ENCODE data around the gene BCO2. TPM values are rescaled to one million over a fixed set of nuclear protein-coding genes. Genes with fewer than 3 reads are reported as not detected.

Gene BCO2
- total RNA-seq, 1 experiment from 2014 or later: 0.31 TPM

- Histone ChIP-seq H3K56ac (ENCODE audit: insufficient read length, low read depth, low read length) (no peak within 1 kb of the TSS), H3K27ac (ENCODE audit: insufficient read length, low read depth, low read length) (no peak within 1 kb of the TSS), H2BK20ac (ENCODE audit: low read depth, low read length, poor library complexity, severe bottlenecking) (no peak within 1 kb of the TSS), H3K4me1 (ENCODE audit: insufficient read depth, low read length) (peaks cover 3% of the 10 kb centered on the region; the same call in 1 of the 2 replicates), H3K18ac (ENCODE audit: insufficient read length, low read depth, low read length) (no peak within 1 kb of the TSS), H2AK5ac (ENCODE audit: insufficient read length, low read length) (no peak within 1 kb of the TSS), H3K9me3 (ENCODE audit: control insufficient read depth, low read depth, low read length) (no peaks in the 10 kb centered on the region), H2BK5ac (ENCODE audit: insufficient read length, low read length) (no peak within 1 kb of the TSS), H3K79me2 (ENCODE audit: insufficient read depth, low read length) (no peaks in the 10 kb centered on the region), H4K5ac (ENCODE audit: insufficient read length, low read depth, low read length) (no peak within 1 kb of the TSS), H3K4ac (ENCODE audit: low read depth, low read length) (no peak within 1 kb of the TSS), H4K8ac (replicated peaks; ENCODE audit: insufficient read length, low read depth, low read length) (no peak within 1 kb of the TSS), H4K20me1 (ENCODE audit: control insufficient read depth, insufficient read depth, insufficient read length) (no peaks in the 10 kb centered on the region), H2BK120ac (ENCODE audit: low read depth, low read length, poor library complexity, severe bottlenecking) (no peak within 1 kb of the TSS), H3K79me1 (ENCODE audit: insufficient read depth, low read depth, low read length, poor library complexity, severe bottlenecking) (no peaks in the 10 kb centered on the region), H2AFZ (ENCODE audit: low read length) (no peak within 1 kb of the TSS), H3T11ph (ENCODE audit: low read length) (no peak within 1 kb of the TSS), H3K23me2 (ENCODE audit: insufficient read length, low read depth, low read length, poor library complexity, severe bottlenecking) (no peaks in the 10 kb centered on the region), H4K91ac (ENCODE audit: insufficient read length, low read depth, low read length) (no peak within 1 kb of the TSS), H2BK15ac (ENCODE audit: low read depth, low read length) (no peak within 1 kb of the TSS), H3K4me2 (ENCODE audit: insufficient read depth, insufficient read length, low read length) (no peak within 1 kb of the TSS), H3K9ac (ENCODE audit: extremely low read depth, insufficient read length, low read length) (no peak within 1 kb of the TSS), H3K14ac (ENCODE audit: insufficient read depth, low read length) (no peak within 1 kb of the TSS), H3K27me3 (ENCODE audit: insufficient read depth, low read length) (no peaks in the 10 kb centered on the region), H3K23ac (ENCODE audit: insufficient read length, low read depth, low read length) (no peak within 1 kb of the TSS), H2BK12ac (ENCODE audit: insufficient read length, low read depth, low read length) (no peak within 1 kb of the TSS)
- no peaks in the 10 kb centered on the region for H3K9me3 Mint-ChIP-seq
- no peak for TF ChIP-seq CTCF (conservative IDR thresholded peaks at IDR 0.05)
- WGBS (ENCODE audit: extremely low coverage, insufficient read length, low lambda C conversion rate): no CpG with 5 or more reads among the region's 12 CpGs
- H3K27ac Mint-ChIP-seq: no peak within 1 kb of the TSS
- H3K27me3 Mint-ChIP-seq (ENCODE audit: low read depth): peaks cover 2% of the 10 kb centered on the region; the same call in 1 of the 2 replicates
- no peaks in the 10 kb centered on the region for H3K36me3 Mint-ChIP-seq (ENCODE audit: insufficient read depth in 1 of 3, low read depth in 3 of 3)
- no peak within 1 kb of the TSS for H3K4me3 Mint-ChIP-seq
- DNase-seq: peak; percentile 67
- H3K4me1 Mint-ChIP-seq: peaks cover 7 to 8% of the 10 kb centered on the region in 2 experiments
These were observed 11.2 kb upstream of the BCO2 start, which contains the start of gene IL18 for GRCh38 chr11:112163875-112164685. TSS of gene IL18 (minus strand) at chr11:112164094. CDS start at chr11:112155053, 9,041 bp downstream.
